Stimulated activated naive CD4-positive, alpha-beta T cell (primary cell): Measurements from ENCODE around the gene B4GALNT4.
"Not testable (repeated sequence)": the region's sequence is repeated elsewhere in the genome, so short reads cannot be mapped to it uniquely, and the experiment has no call there.

Experiments
- DNase-seq, 6 experiments: peaks; one replicate each; lab custom pipeline; 2025; lab: John Stamatoyannopoulos, UW

B4GALNT4 gene

GRCh38 chr11:373716-374551 is 4.6 kb downstream of the B4GALNT4 start:
- no peak for DNase-seq

- DNase-seq: no peak
Measured at GRCh38 chr11:375065-376025, 6.0 kb downstream of the B4GALNT4 start.

GRCh38 chr11:376531-377173 is 7.4 kb downstream of the B4GALNT4 start:
- DNase-seq: no peak

GRCh38 chr11:377174-377865 is 8.0 kb downstream of the B4GALNT4 start:
- DNase-seq: no peak

GRCh38 chr11:377883-378500 is 8.7 kb downstream of the B4GALNT4 start:
- DNase-seq: no peak

GRCh38 chr11:379205-380094 is 10.2 kb downstream of the B4GALNT4 start:
- DNase-seq: no peak

GRCh38 chr11:380095-380480 is 10.8 kb downstream of the B4GALNT4 start:
- DNase-seq: no peak

- DNase-seq: no peak
Measured at GRCh38 chr11:380491-380890, 11.2 kb downstream of the B4GALNT4 start.

GRCh38 chr11:380996-381395 is 11.7 kb downstream of the B4GALNT4 start:
- DNase-seq: no peak

- DNase-seq: no peak
Measured at GRCh38 chr11:381501-382072, 12.3 kb downstream of the B4GALNT4 start.

- DNase-seq: no peak
Measured at GRCh38 chr11:382081-382629, 12.9 kb downstream of the B4GALNT4 start.

GRCh38 chr11:383431-383830 is 14.1 kb downstream of the B4GALNT4 start:
- no peak for DNase-seq

GRCh38 chr11:384511-384910 is 15.2 kb downstream of the B4GALNT4 start:
- no peak for DNase-seq

- DNase-seq: no peak
Measured at GRCh38 chr11:385594-386351, 16.5 kb downstream of the B4GALNT4 start.

GRCh38 chr11:386483-386882 is 17.2 kb downstream of the B4GALNT4 start:
- DNase-seq: no peak

- no peak for DNase-seq
Measured at GRCh38 chr11:387193-387793, 18.0 kb downstream of the B4GALNT4 start.

GRCh38 chr11:389369-389768 is 20.1 kb downstream of the B4GALNT4 start:
- not testable (repeated sequence) for DNase-seq

GRCh38 chr11:390175-390574 is 20.9 kb downstream of the B4GALNT4 start:
- DNase-seq: no peak
